Keratinocyte (primary cell): ENCODE data around the gene CSMD2.

ENCODE experiments used
- EZH2 ChIP-seq: IDR thresholded peaks from one replicate; pipeline ENCODE4 v1.6.1; 2012; ENCODE audit warnings: inconsistent platforms, mild to moderate bottlenecking, low read length, moderate library complexity
- TF ChIP-seq, protein P1 (sequence below), 3 experiments: IDR thresholded peaks in 1 of 3; conservative IDR thresholded peaks in 1 of 3; optimal IDR thresholded peaks in 1 of 3; 2 replicates in 2 of 3; 3 replicates in 1 of 3; pipeline versions ENCODE3 to v1.5.1; 2011; ENCODE audit warnings: low read length in 3 of 3, mild to moderate bottlenecking in 3 of 3, moderate library complexity in 2 of 3, control low read depth in 1 of 3, inconsistent platforms in 1 of 3; ENCODE audit not compliant: insufficient read depth in 2 of 3; ENCODE audit errors: extremely low read depth in 1 of 3

DNA sequence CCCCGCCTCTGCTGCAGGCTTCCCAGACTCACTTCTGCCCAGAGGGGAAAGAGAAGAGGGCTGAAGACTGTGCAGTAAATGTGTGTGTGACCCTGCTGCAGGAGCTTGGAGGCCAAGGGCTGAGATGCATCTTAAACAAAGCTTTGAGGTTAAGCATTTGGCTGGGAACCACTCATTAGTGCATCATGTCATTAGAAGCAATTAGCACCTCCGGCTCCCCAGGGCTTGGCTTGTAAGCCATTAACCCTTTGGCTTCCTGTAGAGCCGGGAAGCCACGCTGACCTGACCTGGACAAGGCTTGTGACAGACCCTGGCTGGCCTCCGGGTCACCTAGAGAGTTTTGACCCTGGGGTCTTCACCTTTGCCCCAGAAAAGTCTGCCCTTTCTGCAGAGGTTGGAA is 77.0 kb downstream of the CSMD2 start:
- TF ChIP-seq, protein P1, sequence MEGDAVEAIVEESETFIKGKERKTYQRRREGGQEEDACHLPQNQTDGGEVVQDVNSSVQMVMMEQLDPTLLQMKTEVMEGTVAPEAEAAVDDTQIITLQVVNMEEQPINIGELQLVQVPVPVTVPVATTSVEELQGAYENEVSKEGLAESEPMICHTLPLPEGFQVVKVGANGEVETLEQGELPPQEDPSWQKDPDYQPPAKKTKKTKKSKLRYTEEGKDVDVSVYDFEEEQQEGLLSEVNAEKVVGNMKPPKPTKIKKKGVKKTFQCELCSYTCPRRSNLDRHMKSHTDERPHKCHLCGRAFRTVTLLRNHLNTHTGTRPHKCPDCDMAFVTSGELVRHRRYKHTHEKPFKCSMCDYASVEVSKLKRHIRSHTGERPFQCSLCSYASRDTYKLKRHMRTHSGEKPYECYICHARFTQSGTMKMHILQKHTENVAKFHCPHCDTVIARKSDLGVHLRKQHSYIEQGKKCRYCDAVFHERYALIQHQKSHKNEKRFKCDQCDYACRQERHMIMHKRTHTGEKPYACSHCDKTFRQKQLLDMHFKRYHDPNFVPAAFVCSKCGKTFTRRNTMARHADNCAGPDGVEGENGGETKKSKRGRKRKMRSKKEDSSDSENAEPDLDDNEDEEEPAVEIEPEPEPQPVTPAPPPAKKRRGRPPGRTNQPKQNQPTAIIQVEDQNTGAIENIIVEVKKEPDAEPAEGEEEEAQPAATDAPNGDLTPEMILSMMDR (optimal IDR thresholded peaks at IDR 0.05 in 1 of 3, IDR thresholded peaks at IDR 0.05 in 1 of 3, conservative IDR thresholded peaks at IDR 0.05 in 1 of 3; ENCODE audit: extremely low read depth in 1 of 3, insufficient read depth in 2 of 3, low read length in 3 of 3) = no peak
- TF ChIP-seq EZH2 = no peak
